ENCODE measurements around the gene PTGES3.
"Not testable (repeated sequence)": the region's sequence is repeated elsewhere in the genome, so short reads cannot be mapped to it uniquely, and the experiment has no call there.

PTGES3 gene

GRCh38 chr12:56704522-56704921, 16.4 kb upstream of the PTGES3 start:
- FAIRE-seq, result not testable (repeated sequence)

- FAIRE-seq, result no peak
Measured at GRCh38 chr12:56699020-56699661, 11.1 kb upstream of the PTGES3 start.

GRCh38 chr12:56695327-56696101, 7.4 kb upstream of the PTGES3 start:
- FAIRE-seq, result no peak

- FAIRE-seq, result no peak
Measured at GRCh38 chr12:56694161-56694560, 6.1 kb upstream of the PTGES3 start.

GRCh38 chr12:56688846-56689109, 694 bp upstream of the PTGES3 start:
- FAIRE-seq, result no peak

GRCh38 chr12:56687223-56688128, 608 bp downstream of the PTGES3 start:
- no peak for FAIRE-seq

GRCh38 chr12:56684745-56685359, 3.2 kb downstream of the PTGES3 start:
- FAIRE-seq, result no peak

GRCh38 chr12:56682323-56682722, 5.8 kb downstream of the PTGES3 start:
- no peak for FAIRE-seq

- FAIRE-seq, result no peak
Measured at GRCh38 chr12:56679883-56680575, 8.1 kb downstream of the PTGES3 start.

- FAIRE-seq, result no peak
Measured at GRCh38 chr12:56678852-56679251, 9.2 kb downstream of the PTGES3 start.

GRCh38 chr12:56677680-56678079, 10.4 kb downstream of the PTGES3 start:
- no peak for FAIRE-seq

- FAIRE-seq, result no peak
Measured at GRCh38 chr12:56676851-56677580, 11.1 kb downstream of the PTGES3 start.

GRCh38 chr12:56671608-56672007, 16.5 kb downstream of the PTGES3 start:
- FAIRE-seq, result no peak

- no peak for FAIRE-seq
Measured at GRCh38 chr12:56670836-56671235, 17.2 kb downstream of the PTGES3 start.

- FAIRE-seq, result no peak
Measured at GRCh38 chr12:56668197-56668457, 20.0 kb downstream of the PTGES3 start.

GRCh38 chr12:56661979-56662638, 26.0 kb downstream of the PTGES3 start:
- no peak for FAIRE-seq

- no peak for FAIRE-seq
Measured at GRCh38 chr12:56661560-56661959, 26.5 kb downstream of the PTGES3 start.

GRCh38 chr12:56658921-56659320, 29.2 kb downstream of the PTGES3 start:
- no peak for FAIRE-seq

- no peak for FAIRE-seq
Measured at GRCh38 chr12:56657416-56658379, 30.4 kb downstream of the PTGES3 start.

GRCh38 chr12:56653781-56654180, 34.3 kb downstream of the PTGES3 start:
- FAIRE-seq, result not testable (repeated sequence)
